ENCODE measurements around the gene ZDHHC20.

Gene ZDHHC20

GRCh38 chr13:21458813-21459701 lies at the start of gene ZDHHC20:
TSS of gene ZDHHC20 (minus strand) at chr13:21459303. CDS start at chr13:21459171, 132 bp downstream.
- DNase-seq: peak; percentile 91

GRCh38 chr13:21504379-21504778 lies 45.3 kb upstream of the ZDHHC20 start:
- no peak for DNase-seq

GRCh38 chr13:21501686-21502085 lies 42.6 kb upstream of the ZDHHC20 start:
- DNase-seq: no peak

GRCh38 chr13:21486322-21486721 lies 27.2 kb upstream of the ZDHHC20 start:
- DNase-seq: no peak

DNA sequence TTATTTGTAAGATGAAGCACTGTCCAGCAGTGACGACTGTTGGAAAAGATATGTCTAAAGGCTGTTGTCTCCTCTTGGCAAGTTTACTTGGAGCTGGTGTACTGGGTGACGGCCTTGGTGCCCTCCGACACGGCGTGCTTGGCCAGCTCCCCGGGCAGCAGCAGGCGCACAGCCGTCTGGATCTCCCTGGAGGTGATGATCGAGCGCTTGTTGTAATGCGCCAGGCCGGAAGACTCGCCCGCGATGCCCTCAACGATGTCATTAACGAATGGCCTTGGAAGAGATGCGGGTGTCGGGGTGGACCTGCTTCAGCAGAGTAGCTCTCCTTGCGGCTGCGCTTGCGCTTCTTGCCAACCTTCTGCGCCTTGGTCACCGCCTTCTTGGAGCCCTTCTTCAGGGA lies 24.6 kb upstream of the ZDHHC20 start:
- no peak for DNase-seq

- no peak for DNase-seq
These were observed 22.3 kb upstream of the ZDHHC20 start for GRCh38 chr13:21481359-21481758.

DNA sequence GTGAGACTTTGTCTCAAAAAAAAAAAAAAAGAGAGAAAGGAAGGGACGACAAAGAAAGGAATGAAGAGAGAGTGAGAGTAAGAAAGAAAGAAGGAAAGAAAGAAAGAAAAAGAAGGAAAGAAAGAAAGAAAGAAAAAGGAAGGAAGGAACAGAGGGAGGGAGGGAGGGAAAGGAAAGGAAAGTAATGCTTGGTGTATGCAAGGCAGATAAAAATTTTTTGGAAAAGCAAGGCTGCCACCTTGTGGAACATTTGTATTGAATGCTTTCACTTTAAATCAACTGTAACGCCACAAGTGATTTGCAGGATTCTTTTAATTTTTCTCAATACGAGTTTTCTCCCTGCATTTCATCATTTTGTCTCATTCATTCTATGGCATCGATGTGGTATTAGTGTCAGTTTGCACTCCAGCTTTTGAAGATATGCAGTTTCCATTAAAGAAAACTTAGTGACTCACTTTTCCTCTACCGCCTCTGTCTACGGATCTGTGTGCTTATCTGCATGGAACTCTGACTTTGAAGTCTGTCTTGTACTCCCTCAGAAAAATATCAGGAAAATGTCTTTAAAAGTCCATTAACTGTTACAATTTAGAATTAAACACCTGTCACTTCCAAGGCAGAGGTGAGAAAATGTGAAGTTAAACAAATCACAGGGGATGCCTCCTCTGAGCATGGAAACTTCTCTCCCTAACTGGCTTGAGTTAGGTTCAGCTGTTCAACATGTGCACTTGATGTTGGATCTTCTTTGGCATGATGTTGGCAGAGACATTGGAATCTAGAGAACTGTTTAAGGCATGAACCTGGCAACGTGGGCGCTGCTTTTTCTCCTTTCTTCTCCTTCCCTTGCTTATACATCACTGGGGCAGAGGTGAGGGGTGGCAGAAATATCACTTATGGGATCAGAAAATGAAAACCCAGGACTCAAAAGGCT lies 20.0 kb upstream of the ZDHHC20 start:
- peak; percentile 68 for DNase-seq

DNA sequence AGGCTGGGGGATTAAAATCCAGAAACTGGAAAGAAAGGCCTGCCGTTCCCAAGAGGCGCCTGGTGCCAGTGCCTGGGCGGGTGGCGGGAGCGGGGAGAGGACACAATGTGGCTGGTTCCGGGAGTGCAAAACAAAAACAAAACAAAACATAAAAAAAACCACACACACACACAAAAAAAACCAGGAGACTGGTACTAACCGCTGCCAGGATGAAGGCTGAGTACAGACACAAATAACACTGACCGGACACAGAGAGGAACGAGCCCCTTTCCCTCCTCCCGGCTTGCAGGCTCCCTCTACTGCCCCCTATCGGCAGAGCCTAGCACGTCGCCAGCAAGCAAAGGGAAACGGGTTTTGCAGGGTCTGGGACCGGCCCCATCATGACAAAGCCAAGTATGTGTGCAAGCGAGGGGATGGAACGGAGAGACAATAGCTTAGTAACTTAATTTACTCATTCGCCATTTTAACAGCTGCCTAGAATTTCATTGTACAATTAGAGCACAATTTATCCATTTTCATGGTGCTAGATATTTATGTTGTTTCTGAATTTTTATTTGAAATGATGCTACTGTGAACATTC lies 17.9 kb upstream of the ZDHHC20 start:
- peak; percentile 84 for DNase-seq

GRCh38 chr13:21475115-21475514 lies 16.0 kb upstream of the ZDHHC20 start:
- no peak for DNase-seq

DNA sequence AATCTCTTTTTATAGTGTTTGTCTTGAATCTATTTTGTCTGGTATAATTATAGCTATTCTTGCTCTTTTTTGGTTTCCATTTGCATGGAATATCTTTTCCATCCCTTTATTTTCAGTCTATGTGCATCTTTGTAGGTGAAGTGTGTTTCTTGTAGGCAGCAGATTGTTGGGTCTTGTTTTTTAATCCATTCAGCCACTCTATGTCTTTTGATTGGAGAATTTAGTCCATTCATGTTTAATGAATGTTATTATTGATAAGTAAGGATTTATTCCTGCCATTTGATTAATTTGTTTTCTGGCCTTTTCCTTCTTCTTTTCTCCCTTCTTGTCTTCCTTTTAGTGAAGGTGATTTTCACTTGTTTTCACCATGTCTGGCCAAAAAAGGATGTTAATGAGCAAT lies 11.7 kb upstream of the ZDHHC20 start:
- DNase-seq: no peak

GRCh38 chr13:21466527-21466926 lies 7.4 kb upstream of the ZDHHC20 start:
- no peak for DNase-seq

DNA sequence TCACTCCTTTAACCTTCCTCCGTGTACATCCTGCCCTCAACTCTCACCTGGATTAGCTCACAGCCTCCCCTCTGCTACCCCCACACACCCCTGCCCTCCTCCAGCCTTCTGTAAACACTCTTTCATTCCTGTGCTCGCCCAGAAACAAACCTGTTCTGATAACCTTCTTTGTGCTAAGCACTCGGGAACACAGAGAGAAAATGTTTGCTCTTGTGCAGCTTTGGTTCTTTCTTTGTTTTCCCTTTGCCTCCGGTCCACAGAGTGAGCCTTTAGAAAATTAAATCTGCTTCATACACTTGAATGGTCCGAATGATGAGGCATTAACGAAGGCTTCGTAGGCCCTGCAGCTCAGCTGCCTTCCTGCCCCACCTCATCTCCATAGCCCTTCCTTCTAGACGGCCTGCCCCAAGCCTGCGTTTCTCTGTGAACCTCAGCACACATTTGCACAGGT lies 6.6 kb upstream of the ZDHHC20 start:
- no peak for DNase-seq

GRCh38 chr13:21463424-21463823 lies 4.3 kb upstream of the ZDHHC20 start:
- DNase-seq: no peak

- DNase-seq: no peak
These were observed 2.0 kb upstream of the ZDHHC20 start for GRCh38 chr13:21461131-21461530.

- DNase-seq: peak; percentile 61
These were observed 671 bp downstream of the ZDHHC20 start for GRCh38 chr13:21458451-21458812.

DNA sequence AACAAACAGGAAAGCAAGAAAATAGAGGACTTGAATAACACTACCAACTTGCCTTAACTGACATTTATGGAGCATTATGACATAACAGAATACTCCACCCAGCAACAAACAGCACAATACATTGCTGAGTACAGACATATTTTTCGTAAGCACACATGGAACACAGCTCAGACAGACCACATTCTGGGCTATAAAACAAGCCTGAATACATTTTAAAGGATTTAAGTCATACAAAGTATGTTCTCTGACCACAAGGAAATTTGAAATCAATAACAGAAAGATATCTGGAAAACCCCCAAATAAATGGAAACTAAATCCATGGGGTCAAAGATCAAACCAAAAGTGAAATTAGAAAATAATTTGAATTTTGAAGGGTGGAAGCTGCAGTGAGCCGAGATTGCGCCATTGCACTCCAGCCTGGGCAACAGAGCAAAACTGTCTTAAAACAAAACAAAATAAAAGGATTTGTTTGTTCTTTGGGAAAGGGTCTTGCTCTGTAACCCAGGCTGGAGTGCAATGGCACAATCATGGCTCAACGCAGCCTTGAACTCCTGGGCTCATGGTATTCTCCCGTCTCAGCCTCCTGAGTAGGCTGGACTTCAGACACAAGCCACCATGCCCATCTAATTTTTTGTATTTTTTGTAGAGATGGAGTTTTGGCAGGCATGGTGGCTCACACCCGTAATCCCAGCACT lies 5.6 kb downstream of the ZDHHC20 start:
- no peak for DNase-seq

- DNase-seq: no peak
These were observed 8.2 kb downstream of the ZDHHC20 start for GRCh38 chr13:21450936-21451335.

DNA sequence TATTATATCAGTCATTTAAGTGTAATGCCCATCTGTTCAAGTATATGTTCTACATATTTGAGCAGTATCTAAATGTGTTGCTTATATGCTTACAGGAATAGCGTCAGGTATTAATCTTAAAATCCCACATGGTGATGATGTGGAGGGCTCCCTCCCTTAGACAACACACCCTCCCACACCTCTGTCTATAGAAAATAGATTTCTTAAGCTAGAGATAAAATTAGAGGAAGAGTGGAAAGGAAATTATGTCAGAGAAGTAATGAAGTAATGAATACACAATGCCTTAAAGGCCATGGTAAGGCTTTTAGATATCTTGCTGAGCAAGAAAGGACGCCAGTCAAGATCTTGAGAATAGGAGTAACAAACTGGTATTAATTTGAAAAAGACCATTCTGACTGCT lies 12.4 kb downstream of the ZDHHC20 start:
- DNase-seq: no peak

DNA sequence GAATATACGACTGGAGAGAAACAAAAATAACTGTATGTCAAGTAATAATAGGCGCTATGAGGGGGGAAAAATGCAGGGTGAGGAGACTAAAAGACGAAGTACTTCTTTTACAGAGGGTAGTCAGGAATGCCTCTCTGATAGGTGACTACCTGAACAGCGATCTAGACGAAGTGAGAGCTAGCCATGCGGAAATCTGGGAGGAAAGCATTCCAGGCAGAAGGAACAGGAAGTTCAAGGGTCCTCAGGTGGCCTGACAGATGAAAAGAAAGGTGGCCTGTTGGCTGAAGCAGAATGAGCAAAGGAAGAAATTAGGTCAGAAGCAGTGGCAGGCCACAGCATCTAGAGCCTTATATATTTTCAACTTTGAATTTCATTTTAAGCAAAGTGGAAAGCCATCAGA lies 13.3 kb downstream of the ZDHHC20 start:
- DNase-seq: no peak

GRCh38 chr13:21443171-21443570 lies 15.9 kb downstream of the ZDHHC20 start:
- no peak for DNase-seq

DNA sequence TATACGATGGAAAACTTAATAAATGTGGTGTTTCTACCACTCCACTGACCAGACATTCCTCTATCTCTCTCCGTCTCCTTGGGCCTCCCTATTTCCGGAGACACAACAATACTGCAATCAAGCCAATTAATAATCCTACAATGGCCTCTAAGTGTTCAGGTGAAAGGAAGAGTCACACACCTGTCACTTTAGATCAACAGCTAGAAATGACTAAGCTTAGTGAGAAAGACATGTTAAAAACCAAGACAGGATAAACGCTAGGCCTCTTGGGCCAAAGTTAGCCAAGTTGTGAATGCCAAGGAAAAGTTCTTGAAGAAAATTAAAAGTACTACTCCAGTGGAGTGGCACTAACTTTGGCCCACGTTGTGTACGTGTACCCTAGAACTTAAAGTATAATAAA lies 22.5 kb downstream of the ZDHHC20 start:
- DNase-seq: no peak

DNA sequence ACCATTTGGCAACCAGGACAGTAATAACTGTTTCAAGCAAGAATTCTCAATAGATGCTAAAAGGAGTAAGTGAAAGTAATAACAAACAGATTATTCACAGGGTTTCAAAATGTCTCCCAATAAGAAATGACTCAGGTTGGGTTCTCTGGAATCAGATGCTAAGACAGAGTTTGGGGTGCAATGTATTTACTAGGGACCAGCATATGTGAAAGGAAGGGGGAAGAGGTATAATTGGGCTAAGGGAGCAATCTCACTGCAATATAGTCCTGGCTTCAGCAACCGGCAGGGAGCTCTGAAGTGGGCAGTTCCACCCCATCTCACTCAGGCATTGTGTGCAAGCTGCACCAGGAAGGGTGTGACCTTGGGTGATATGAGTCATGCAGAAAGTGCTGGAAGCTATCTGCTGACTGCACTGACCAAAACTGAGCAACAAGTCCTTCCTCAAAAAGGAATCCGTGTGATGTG lies 23.4 kb downstream of the ZDHHC20 start:
- peak; percentile 49 for DNase-seq

GRCh38 chr13:21435231-21435630 lies 23.9 kb downstream of the ZDHHC20 start:
- DNase-seq: no peak
